ENCODE results near the gene BMERB1.

The BMERB1 gene

GRCh38 chr16:15490123-15490711, 55.8 kb downstream of the BMERB1 start:
- no peak overlapping the region for H3K4me3 ChIP-seq (ENCODE audit: low read depth in 1 of 5, low read length in 5 of 5)
- peak overlapping the region; percentile 47 for H3K27ac ChIP-seq (ENCODE audit: low read depth, low read length)
- H3K27me3 ChIP-seq (ENCODE audit: control insufficient read depth in 5 of 5, insufficient read depth in 4 of 5, low read length in 5 of 5): no peaks in the 10 kb centered on the region
- H3K9ac ChIP-seq (ENCODE audit: low read length in 5 of 5): no peak overlapping the region
- H3K9me3 ChIP-seq (ENCODE audit: control insufficient read depth in 5 of 5, low read length in 5 of 5): no peaks in the 10 kb centered on the region
- H3K36me3 ChIP-seq (ENCODE audit: control insufficient read depth in 5 of 5, insufficient read depth in 5 of 5, low read length in 5 of 5): no peaks in the 10 kb centered on the region
- peaks cover 2 to 22% (median 15%) of the 10 kb centered on the region in 5 donors for H3K4me1 ChIP-seq (ENCODE audit: control insufficient read depth in 5 of 5, insufficient read depth in 5 of 5, low read length in 5 of 5)

- Histone ChIP-seq H3K27me3 (ENCODE audit: control insufficient read depth in 5 of 5, insufficient read depth in 4 of 5, low read length in 5 of 5) (no peaks in the 10 kb centered on the region), H3K36me3 (ENCODE audit: control insufficient read depth in 5 of 5, insufficient read depth in 5 of 5, low read length in 5 of 5) (no peaks in the 10 kb centered on the region), H3K27ac (ENCODE audit: low read depth, low read length) (no peak overlapping the region), H3K9ac (ENCODE audit: low read length in 5 of 5) (no peak overlapping the region), H3K4me1 (ENCODE audit: control insufficient read depth in 5 of 5, insufficient read depth in 5 of 5, low read length in 5 of 5) (peaks cover 2 to 22% (median 15%) of the 10 kb centered on the region in 5 donors), H3K4me3 (ENCODE audit: low read depth in 1 of 5, low read length in 5 of 5) (no peak overlapping the region), H3K9me3 (ENCODE audit: control insufficient read depth in 5 of 5, low read length in 5 of 5) (no peaks in the 10 kb centered on the region)
These were observed 57.0 kb downstream of the BMERB1 start for GRCh38 chr16:15491411-15491810.

GRCh38 chr16:15492091-15492740, 57.8 kb downstream of the BMERB1 start:
- H3K4me3 ChIP-seq (ENCODE audit: low read depth in 1 of 5, low read length in 5 of 5): no peak overlapping the region
- H3K9me3 ChIP-seq (ENCODE audit: control insufficient read depth in 5 of 5, low read length in 5 of 5): peaks cover 0 to 2% (median 0%) of the 10 kb centered on the region in 5 donors
- no peaks in the 10 kb centered on the region for H3K27me3 ChIP-seq (ENCODE audit: control insufficient read depth in 5 of 5, insufficient read depth in 4 of 5, low read length in 5 of 5)
- H3K36me3 ChIP-seq (ENCODE audit: control insufficient read depth in 5 of 5, insufficient read depth in 5 of 5, low read length in 5 of 5): no peaks in the 10 kb centered on the region
- H3K4me1 ChIP-seq (ENCODE audit: control insufficient read depth in 5 of 5, insufficient read depth in 5 of 5, low read length in 5 of 5): peaks cover 2 to 22% (median 15%) of the 10 kb centered on the region in 5 donors
- H3K27ac ChIP-seq (ENCODE audit: low read depth, low read length): no peak overlapping the region
- H3K9ac ChIP-seq (ENCODE audit: low read length in 5 of 5): no peak overlapping the region

GRCh38 chr16:15493466-15494180, 59.2 kb downstream of the BMERB1 start:
- Histone ChIP-seq H3K4me1 (ENCODE audit: control insufficient read depth in 5 of 5, insufficient read depth in 5 of 5, low read length in 5 of 5) (peaks cover 2 to 22% (median 15%) of the 10 kb centered on the region in 5 donors), H3K4me3 (ENCODE audit: low read depth in 1 of 5, low read length in 5 of 5) (no peak overlapping the region), H3K9ac (ENCODE audit: low read length in 5 of 5) (no peak overlapping the region), H3K27me3 (ENCODE audit: control insufficient read depth in 5 of 5, insufficient read depth in 4 of 5, low read length in 5 of 5) (no peaks in the 10 kb centered on the region), H3K27ac (ENCODE audit: low read depth, low read length) (peak overlapping the region; percentile 64), H3K9me3 (ENCODE audit: control insufficient read depth in 5 of 5, low read length in 5 of 5) (peaks cover 0 to 2% (median 0%) of the 10 kb centered on the region in 5 donors), H3K36me3 (ENCODE audit: control insufficient read depth in 5 of 5, insufficient read depth in 5 of 5, low read length in 5 of 5) (no peaks in the 10 kb centered on the region)

GRCh38 chr16:15494236-15494635, 59.8 kb downstream of the BMERB1 start:
- Histone ChIP-seq H3K27ac (ENCODE audit: low read depth, low read length) (peak overlapping the region; percentile 64), H3K9me3 (ENCODE audit: control insufficient read depth in 5 of 5, low read length in 5 of 5) (peaks cover 0 to 2% (median 0%) of the 10 kb centered on the region in 5 donors), H3K36me3 (ENCODE audit: control insufficient read depth in 5 of 5, insufficient read depth in 5 of 5, low read length in 5 of 5) (no peaks in the 10 kb centered on the region)

GRCh38 chr16:15495898-15496297, 61.5 kb downstream of the BMERB1 start:
- peaks cover 0 to 2% (median 0%) of the 10 kb centered on the region in 5 donors for H3K9me3 ChIP-seq (ENCODE audit: control insufficient read depth in 5 of 5, low read length in 5 of 5)
- peaks cover 2 to 10% (median 4%) of the 10 kb centered on the region in 5 donors for H3K4me1 ChIP-seq (ENCODE audit: control insufficient read depth in 5 of 5, insufficient read depth in 5 of 5, low read length in 5 of 5)
- H3K4me3 ChIP-seq (ENCODE audit: low read depth in 1 of 5, low read length in 5 of 5): no peak overlapping the region
- H3K27ac ChIP-seq (ENCODE audit: low read depth, low read length): no peak overlapping the region
- no peaks in the 10 kb centered on the region for H3K36me3 ChIP-seq (ENCODE audit: control insufficient read depth in 5 of 5, insufficient read depth in 5 of 5, low read length in 5 of 5)
- no peaks in the 10 kb centered on the region for H3K27me3 ChIP-seq (ENCODE audit: control insufficient read depth in 5 of 5, insufficient read depth in 4 of 5, low read length in 5 of 5)
- H3K9ac ChIP-seq (ENCODE audit: low read length in 5 of 5): no peak overlapping the region

More at GRCh38 chr16:15494236-15494635, 59.8 kb downstream of the BMERB1 start:
- Histone ChIP-seq H3K9ac (ENCODE audit: low read length in 5 of 5) (no peak overlapping the region), H3K4me3 (ENCODE audit: low read depth in 1 of 5, low read length in 5 of 5) (no peak overlapping the region), H3K4me1 (ENCODE audit: control insufficient read depth in 5 of 5, insufficient read depth in 5 of 5, low read length in 5 of 5) (peaks cover 2 to 17% (median 11%) of the 10 kb centered on the region in 5 donors), H3K27me3 (ENCODE audit: control insufficient read depth in 5 of 5, insufficient read depth in 4 of 5, low read length in 5 of 5) (no peaks in the 10 kb centered on the region)

- H3K9ac ChIP-seq (ENCODE audit: low read length in 5 of 5): no peak overlapping the region
- no peak overlapping the region for H3K4me3 ChIP-seq (ENCODE audit: low read depth in 1 of 5, low read length in 5 of 5)
- peaks cover 0 to 2% (median 0%) of the 10 kb centered on the region in 5 donors for H3K9me3 ChIP-seq (ENCODE audit: control insufficient read depth in 5 of 5, low read length in 5 of 5)
- no peaks in the 10 kb centered on the region for H3K36me3 ChIP-seq (ENCODE audit: control insufficient read depth in 5 of 5, insufficient read depth in 5 of 5, low read length in 5 of 5)
- H3K27me3 ChIP-seq (ENCODE audit: control insufficient read depth in 5 of 5, insufficient read depth in 4 of 5, low read length in 5 of 5): no peaks in the 10 kb centered on the region
- H3K4me1 ChIP-seq (ENCODE audit: control insufficient read depth in 5 of 5, insufficient read depth in 5 of 5, low read length in 5 of 5): peaks cover 2 to 9% (median 3%) of the 10 kb centered on the region in 5 donors
- H3K27ac ChIP-seq (ENCODE audit: low read depth, low read length): no peak overlapping the region
These were observed 64.2 kb downstream of the BMERB1 start for GRCh38 chr16:15498427-15499175.

- Histone ChIP-seq H3K9ac (ENCODE audit: low read length in 5 of 5) (no peak overlapping the region), H3K4me1 (ENCODE audit: control insufficient read depth in 5 of 5, insufficient read depth in 5 of 5, low read length in 5 of 5) (peaks cover 4 to 17% (median 9%) of the 10 kb centered on the region in 5 donors), H3K27ac (ENCODE audit: low read depth, low read length) (no peak overlapping the region), H3K36me3 (ENCODE audit: control insufficient read depth in 5 of 5, insufficient read depth in 5 of 5, low read length in 5 of 5) (no peaks in the 10 kb centered on the region), H3K4me3 (ENCODE audit: low read depth in 1 of 5, low read length in 5 of 5) (no peak overlapping the region), H3K9me3 (ENCODE audit: control insufficient read depth in 5 of 5, low read length in 5 of 5) (no peaks in the 10 kb centered on the region), H3K27me3 (ENCODE audit: control insufficient read depth in 5 of 5, insufficient read depth in 4 of 5, low read length in 5 of 5) (no peaks in the 10 kb centered on the region)
These were observed 67.8 kb downstream of the BMERB1 start for GRCh38 chr16:15502041-15502725.

GRCh38 chr16:15506441-15506840, 72.1 kb downstream of the BMERB1 start:
- Histone ChIP-seq H3K27ac (ENCODE audit: low read depth, low read length) (no peak overlapping the region), H3K27me3 (ENCODE audit: control insufficient read depth in 5 of 5, insufficient read depth in 4 of 5, low read length in 5 of 5) (no peaks in the 10 kb centered on the region), H3K4me3 (ENCODE audit: low read depth in 1 of 5, low read length in 5 of 5) (no peak overlapping the region)

More at GRCh38 chr16:15506441-15506840, 72.1 kb downstream of the BMERB1 start:
- Histone ChIP-seq H3K9ac (ENCODE audit: low read length in 5 of 5) (no peak overlapping the region), H3K36me3 (ENCODE audit: control insufficient read depth in 5 of 5, insufficient read depth in 5 of 5, low read length in 5 of 5) (no peaks in the 10 kb centered on the region), H3K4me1 (ENCODE audit: control insufficient read depth in 5 of 5, insufficient read depth in 5 of 5, low read length in 5 of 5) (peaks cover 9 to 31% (median 18%) of the 10 kb centered on the region in 5 donors), H3K9me3 (ENCODE audit: control insufficient read depth in 5 of 5, low read length in 5 of 5) (no peaks in the 10 kb centered on the region)

Data from subcutaneous abdominal adipose tissue (tissue), 5 donors.